Erythroblast (primary cell): ENCODE results near the gene SLC13A3.

ENCODE experiments used
- GATA1 ChIP-seq: IDR thresholded peaks from 2 replicates; pipeline ENCODE4 v1.6.1; 2011; ENCODE audit warnings: low read depth, mild to moderate bottlenecking, control low read depth, low read length, moderate library complexity
- POLR2A ChIP-seq: IDR thresholded peaks from 2 replicates; pipeline ENCODE4 v1.6.1; 2011; ENCODE audit warnings: mild to moderate bottlenecking, low read length

GRCh38 chr20:46563860-46564221, 87.4 kb downstream of the SLC13A3 start:
- TF ChIP-seq POLR2A, result no peak
- TF ChIP-seq GATA1, result no peak
